Smooth muscle cell (in vitro differentiated cells): ENCODE results near the gene OAS1. TPM values are rescaled to one million over a fixed set of nuclear protein-coding genes. Genes with fewer than 3 reads are reported as not detected.

Experiments
- DNase-seq: peaks from one replicate; lab custom pipeline; 2025; ENCODE audit not compliant: unreplicated experiment; lab: John Stamatoyannopoulos, UW
- H2AFZ ChIP-seq: fragments of 200-600 bp; sonication (generic); 2 replicates; pipeline ENCODE4 v1.6.0; 2016; ENCODE audit warnings: antibody characterized with exemption, low read depth, mild to moderate bottlenecking
- H3F3A ChIP-seq: fragments of 200-600 bp; sonication (generic); 2 replicates; pipeline ENCODE4 v1.6.0; 2017; ENCODE audit warnings: antibody characterized with exemption, low read depth
- H3K27ac ChIP-seq: fragments of 200-600 bp; sonication (generic); 2 replicates; pipeline ENCODE4 v1.5.1; 2016; ENCODE audit warnings: low read depth, mild to moderate bottlenecking
- H3K27me3 ChIP-seq: fragments of 200-600 bp; sonication (generic); 2 replicates; pipeline ENCODE4 v1.6.1; 2016; ENCODE audit warnings: low read depth, mild to moderate bottlenecking
- H3K36me3 ChIP-seq: fragments of 200-600 bp; sonication (generic); 2 replicates; pipeline ENCODE4 v1.5.1; 2016; ENCODE audit warnings: low read depth
- H3K4me1 ChIP-seq: fragments of 200-600 bp; sonication (generic); 2 replicates; pipeline ENCODE4 v1.5.1; 2016; ENCODE audit warnings: low read depth
- H3K4me2 ChIP-seq: fragments of 200-600 bp; sonication (generic); 2 replicates; pipeline ENCODE4 v1.6.0; 2016; ENCODE audit warnings: mild to moderate bottlenecking
- H3K4me3 ChIP-seq: fragments of 200-600 bp; sonication (generic); 2 replicates; pipeline ENCODE4 v1.5.1; 2016; ENCODE audit warnings: mild to moderate bottlenecking
- H3K79me2 ChIP-seq: fragments of 200-600 bp; sonication (generic); 2 replicates; pipeline ENCODE4 v1.6.0; 2016; ENCODE audit warnings: low read depth, mild to moderate bottlenecking
- H3K9ac ChIP-seq: fragments of 200-600 bp; sonication (generic); 2 replicates; pipeline ENCODE4 v1.6.0; 2016; ENCODE audit warnings: low read depth
- H3K9me3 ChIP-seq: fragments of 200-600 bp; sonication (generic); replicated peaks from 2 replicates; pipeline ENCODE4 v1.5.1; 2016; ENCODE audit warnings: low read depth
- H4K20me1 ChIP-seq: fragments of 200-600 bp; sonication (generic); 2 replicates; pipeline ENCODE4 v1.6.0; 2016; ENCODE audit warnings: low read depth
- CTCF ChIP-seq: fragments of 200-600 bp; sonication (generic); IDR thresholded peaks from 2 replicates; pipeline ENCODE4 v1.5.1; 2017; ENCODE audit warnings: borderline replicate concordance, mild to moderate bottlenecking, antibody characterized with exemption; ENCODE audit not compliant: insufficient read depth, poor library complexity, severe bottlenecking
- WGBS: methylation state at CpG from one replicate; pipeline ENCODE4 v1.1.7; 2016; ENCODE audit warnings: low lambda C conversion rate; 5-methylcytosine and 5-hydroxymethylcytosine counted together
- polyA plus RNA-seq: library from polyadenylated mRNA; unstranded; fragments of >200 nt; fragmentation: Nextera tagmentation; extraction: Ambion mirVana; gene quantifications from 2 replicates; pipeline ENCODE4 v1.2.1, GENCODE V29; 2016
- total RNA-seq: library from RNA; depleted of rRNA; stranded (reverse); fragments of >200 nt; gene quantifications from 2 replicates; pipeline ENCODE4 v1.2.3, GENCODE V29; 2014

The OAS1 gene
- total and polyA plus RNA-seq, 2 experiments from 2014 or later = 0.27 TPM; not detected in 1

GRCh38 chr12:112927475-112927874, 20.7 kb downstream of the OAS1 start:
- no peaks in the 10 kb centered on the region for H3K9me3 ChIP-seq
- H2AFZ ChIP-seq = no peak overlapping the region
- H3K27me3 ChIP-seq = no peaks in the 10 kb centered on the region
- H3K36me3 ChIP-seq = no peaks in the 10 kb centered on the region
- H3K4me2 ChIP-seq = no peak overlapping the region
- H3K27ac ChIP-seq = no peak overlapping the region
- DNase-seq = no peak
- H4K20me1 ChIP-seq = no peaks in the 10 kb centered on the region
- H3K4me1 ChIP-seq = no peaks in the 10 kb centered on the region
- no peaks in the 10 kb centered on the region for H3K79me2 ChIP-seq
- no peak overlapping the region for H3K9ac ChIP-seq
- WGBS = 85% methylated on average over 3 of the region's 3 CpGs
- H3K4me3 ChIP-seq = no peak overlapping the region
- no peaks in the 10 kb centered on the region for H3F3A ChIP-seq
- no peak for TF ChIP-seq CTCF

GRCh38 chr12:112927925-112928324, 21.2 kb downstream of the OAS1 start:
- Histone ChIP-seq H3K27me3 (no peaks in the 10 kb centered on the region), H3K9ac (no peak overlapping the region), H3K36me3 (no peaks in the 10 kb centered on the region), H3K79me2 (no peaks in the 10 kb centered on the region), H2AFZ (no peak overlapping the region), H3K4me2 (no peak overlapping the region), H3K4me3 (no peak overlapping the region), H4K20me1 (no peaks in the 10 kb centered on the region), H3K9me3 (no peaks in the 10 kb centered on the region), H3K27ac (no peak overlapping the region), H3K4me1 (no peaks in the 10 kb centered on the region), H3F3A (no peaks in the 10 kb centered on the region)
- no peak for DNase-seq
- 69% methylated on average over 2 of the region's 2 CpGs for WGBS
- no peak for TF ChIP-seq CTCF

GRCh38 chr12:112928978-112929377, 22.2 kb downstream of the OAS1 start:
- no peak overlapping the region for H3K9ac ChIP-seq
- TF ChIP-seq CTCF = no peak
- no peaks in the 10 kb centered on the region for H4K20me1 ChIP-seq
- H2AFZ ChIP-seq = no peak overlapping the region
- H3K4me3 ChIP-seq = no peak overlapping the region
- H3K36me3 ChIP-seq = no peaks in the 10 kb centered on the region
- H3K27ac ChIP-seq = no peak overlapping the region
- WGBS = 87% methylated on average over 1 of the region's 1 CpG
- H3K4me1 ChIP-seq = no peaks in the 10 kb centered on the region
- no peaks in the 10 kb centered on the region for H3K9me3 ChIP-seq
- H3F3A ChIP-seq = no peaks in the 10 kb centered on the region
- no peak for DNase-seq
- no peaks in the 10 kb centered on the region for H3K27me3 ChIP-seq
- no peak overlapping the region for H3K4me2 ChIP-seq
- no peaks in the 10 kb centered on the region for H3K79me2 ChIP-seq

- no peaks in the 10 kb centered on the region for H3K27me3 ChIP-seq
- TF ChIP-seq CTCF = no peak
- WGBS = 96% methylated on average over 3 of the region's 3 CpGs
- no peak for DNase-seq
- no peak overlapping the region for H3K4me3 ChIP-seq
- H3K4me2 ChIP-seq = no peak overlapping the region
- H3K27ac ChIP-seq = no peak overlapping the region
- H3K9ac ChIP-seq = no peak overlapping the region
- no peak overlapping the region for H2AFZ ChIP-seq
- no peaks in the 10 kb centered on the region for H3F3A ChIP-seq
- H3K79me2 ChIP-seq = no peaks in the 10 kb centered on the region
- H4K20me1 ChIP-seq = no peaks in the 10 kb centered on the region
- H3K36me3 ChIP-seq = no peaks in the 10 kb centered on the region
- no peaks in the 10 kb centered on the region for H3K9me3 ChIP-seq
- no peaks in the 10 kb centered on the region for H3K4me1 ChIP-seq
Measured at GRCh38 chr12:112929715-112930114, 23.0 kb downstream of the OAS1 start.
